GM18505 (cell line): Measurements from ENCODE around the gene ATP8A1.

Experiments
- ATAC-seq: cut with Tn5 transposase; IDR thresholded peaks from one replicate; pipeline ENCODE4 v1.9.1; 2021; ENCODE audit not compliant: unreplicated experiment
- POLR2A ChIP-seq: IDR thresholded peaks from 4 replicates; pipeline ENCODE4 v1.6.1; 2011; ENCODE audit warnings: borderline replicate concordance; ENCODE audit not compliant: insufficient read depth, insufficient read length; ENCODE audit errors: extremely low read depth

The ATP8A1 gene

DNA sequence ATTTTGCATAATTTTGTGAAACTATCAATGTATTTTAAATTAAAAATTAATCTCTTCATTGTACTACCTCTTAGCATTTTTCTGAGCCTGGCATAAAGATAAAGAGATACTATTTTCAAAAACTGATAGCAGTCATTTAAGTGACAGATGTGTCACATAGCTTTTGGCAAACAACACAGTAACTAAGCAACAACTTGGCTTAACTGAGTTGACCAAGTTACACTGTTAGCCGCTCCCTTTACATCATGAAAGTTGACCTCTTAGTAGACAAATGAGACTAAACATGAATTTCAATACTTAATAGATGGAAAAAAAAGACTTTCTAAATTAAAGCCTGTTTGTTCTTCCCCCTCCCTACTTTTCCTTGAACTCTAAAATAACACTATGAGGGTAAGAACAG is 62.0 kb downstream of the ATP8A1 start:
- no peak for ATAC-seq
- TF ChIP-seq POLR2A: no peak

DNA sequence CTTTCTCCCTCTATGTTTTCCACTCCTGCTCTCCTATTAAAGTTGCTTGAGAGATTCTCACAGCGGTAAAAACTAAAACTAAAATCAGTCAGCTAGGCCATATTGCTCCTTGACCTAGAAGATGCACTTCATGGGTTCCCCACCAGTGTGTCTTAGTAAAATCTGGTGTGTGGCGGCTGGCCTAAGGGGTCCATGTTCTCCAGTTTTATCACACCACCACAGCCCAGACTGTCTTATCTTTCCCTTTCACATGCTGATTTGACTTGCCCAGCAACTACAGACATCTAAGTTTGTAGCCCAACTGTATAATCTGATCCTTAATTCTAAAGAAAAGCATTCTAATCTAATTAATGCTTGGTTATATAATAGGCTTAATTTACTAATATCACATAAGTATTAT is 68.0 kb downstream of the ATP8A1 start:
- no peak for ATAC-seq
- TF ChIP-seq POLR2A: no peak

DNA sequence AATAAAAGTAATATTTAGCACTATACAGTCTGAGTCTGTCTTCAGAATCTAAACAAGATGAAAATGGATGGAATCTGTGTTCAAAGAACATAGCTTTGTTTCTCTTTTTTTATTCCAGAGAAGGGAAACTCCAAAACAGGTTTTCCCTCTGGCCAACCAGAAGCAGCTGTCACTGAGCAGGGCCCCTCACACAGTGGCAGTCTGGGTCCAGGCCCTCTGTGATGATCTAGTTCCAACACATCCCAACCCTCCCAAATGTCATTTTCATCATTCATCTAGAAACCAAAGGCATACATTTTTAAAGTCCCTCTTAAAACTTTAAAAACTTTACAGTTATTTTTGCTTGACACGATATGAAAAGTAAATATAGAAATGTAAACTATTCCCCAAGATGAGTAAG is 70.1 kb downstream of the ATP8A1 start:
- no peak for ATAC-seq
- TF ChIP-seq POLR2A: no peak

DNA sequence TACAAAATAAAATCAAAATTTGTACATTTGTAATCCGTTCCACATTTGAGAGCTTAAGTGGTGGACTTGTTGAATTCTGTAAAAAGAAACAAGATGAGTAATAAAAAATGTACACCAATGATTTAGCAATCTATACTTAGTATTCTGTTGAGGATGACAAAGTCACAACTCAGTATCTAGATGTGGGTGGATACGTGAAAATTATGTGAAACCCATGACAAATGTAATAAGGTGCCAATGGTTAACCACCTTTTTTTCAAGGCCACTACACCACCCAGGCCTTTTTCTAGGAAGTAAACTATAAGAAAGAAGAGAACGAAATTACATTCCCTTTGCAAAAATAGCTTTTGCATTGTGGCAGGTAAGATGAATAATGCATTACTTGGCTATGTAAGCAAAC is 77.0 kb downstream of the ATP8A1 start:
- TF ChIP-seq POLR2A: no peak
- ATAC-seq: no peak

DNA sequence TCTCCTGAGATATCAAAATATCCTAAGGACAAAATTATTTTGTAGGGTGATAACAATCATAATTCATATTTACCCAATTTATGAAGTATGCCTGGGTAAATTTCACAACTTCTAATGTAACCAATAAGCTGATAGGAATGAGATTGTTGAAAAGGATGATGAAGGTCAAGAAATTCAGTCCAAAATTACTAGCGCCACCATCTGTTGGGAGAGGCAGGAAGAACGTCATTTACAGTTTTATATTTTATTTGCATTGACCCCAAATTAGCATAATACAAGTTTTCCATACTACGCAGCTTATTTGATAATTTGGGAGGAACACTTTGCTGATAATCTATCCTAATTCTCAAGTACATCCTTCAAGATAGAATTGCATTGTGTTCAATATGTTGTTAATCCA is 78.7 kb downstream of the ATP8A1 start:
- no peak for TF ChIP-seq POLR2A
- no peak for ATAC-seq

DNA sequence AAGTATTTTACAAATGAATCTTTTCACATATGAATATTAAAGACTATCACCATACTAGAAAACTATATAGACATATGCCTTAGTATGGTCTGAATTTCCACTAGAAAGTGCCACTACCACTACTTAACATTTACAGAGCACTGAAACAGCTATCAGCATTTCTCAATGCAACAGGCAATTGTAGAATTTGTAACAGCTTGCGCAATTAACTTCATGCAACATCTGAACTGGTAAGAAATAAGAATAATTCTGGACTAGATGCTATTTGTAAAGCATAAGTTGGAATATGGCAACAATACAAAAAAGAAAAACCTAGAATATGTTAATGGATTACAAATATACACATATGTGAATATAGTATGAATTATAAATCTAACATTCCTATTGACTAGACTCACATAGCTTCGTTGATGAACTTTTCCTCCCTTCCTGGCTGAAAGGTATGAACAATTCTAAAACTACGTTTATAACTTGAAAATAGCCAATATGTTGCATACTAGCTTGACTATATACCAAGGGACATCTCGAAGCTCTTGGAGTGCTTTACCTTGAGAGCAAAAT is 82.0 kb downstream of the ATP8A1 start:
- TF ChIP-seq POLR2A: no peak
- no peak for ATAC-seq

DNA sequence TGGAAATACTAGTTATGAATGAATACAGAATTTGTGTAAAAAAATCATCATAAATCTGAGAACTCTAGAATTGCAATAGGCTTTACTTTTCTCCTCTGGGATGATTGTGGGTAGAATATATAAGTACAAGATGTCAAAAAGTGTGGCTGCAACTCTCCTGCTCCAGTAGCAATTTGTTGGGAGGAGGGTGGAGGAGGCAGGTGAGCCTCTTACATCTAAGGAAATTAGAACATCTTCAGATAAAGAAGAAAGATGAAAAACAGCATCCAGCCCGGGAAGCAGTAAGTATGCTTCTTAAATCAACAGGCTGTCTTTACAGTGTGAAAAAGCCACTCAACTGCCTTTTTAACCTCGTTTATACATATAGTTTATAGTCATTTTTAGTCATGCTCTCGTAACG is 83.7 kb downstream of the ATP8A1 start:
- TF ChIP-seq POLR2A: no peak
- ATAC-seq: no peak

DNA sequence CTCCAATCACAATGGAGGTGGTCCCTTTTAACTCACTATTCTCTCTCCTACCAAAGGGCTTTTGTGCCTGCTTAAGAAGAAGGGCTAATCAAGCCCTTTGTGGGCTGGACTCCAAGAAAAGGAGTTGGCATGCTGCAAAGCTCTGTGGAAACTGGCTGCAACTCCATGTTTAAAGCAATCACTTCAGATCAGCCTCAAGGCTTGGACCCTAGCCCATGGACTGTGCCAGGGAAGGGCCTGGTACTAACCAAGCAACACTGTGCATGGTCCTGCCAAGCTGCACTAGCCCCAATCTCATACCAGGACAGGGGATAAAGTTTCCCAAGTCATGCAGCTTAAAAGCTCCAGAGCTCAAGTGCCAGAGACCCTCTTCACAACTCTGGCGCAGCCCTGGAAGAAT is 86.7 kb downstream of the ATP8A1 start:
- no peak for TF ChIP-seq POLR2A
- no peak for ATAC-seq

DNA sequence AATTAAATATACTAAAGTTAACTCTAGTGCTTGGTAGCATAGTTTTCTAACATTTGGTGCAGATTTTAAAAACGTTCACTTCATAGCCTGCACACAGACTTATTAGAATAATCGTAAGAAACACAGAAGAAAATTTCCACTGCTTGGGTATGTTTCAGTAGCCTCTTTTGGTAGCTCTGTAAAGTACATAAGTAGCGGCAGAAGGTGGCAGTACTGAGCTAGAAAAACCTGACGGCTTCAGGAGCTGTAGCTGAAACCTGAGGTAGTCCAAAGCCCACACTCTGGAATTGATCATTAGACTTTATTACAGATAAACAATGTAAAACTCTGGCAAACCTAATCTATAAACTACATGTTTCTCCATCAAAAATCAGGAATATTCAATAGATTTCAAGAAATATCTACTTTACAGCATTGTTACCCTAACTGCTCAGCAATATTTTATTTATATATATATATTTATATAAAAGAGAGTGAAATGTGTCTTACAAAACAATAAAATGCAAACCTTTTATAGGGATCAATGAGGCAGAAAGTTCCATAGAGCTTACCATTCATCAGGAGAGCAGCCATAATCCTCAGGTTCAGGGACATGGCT is 88.2 kb downstream of the ATP8A1 start:
- peak; percentile 96 for ATAC-seq
- TF ChIP-seq POLR2A: no peak

DNA sequence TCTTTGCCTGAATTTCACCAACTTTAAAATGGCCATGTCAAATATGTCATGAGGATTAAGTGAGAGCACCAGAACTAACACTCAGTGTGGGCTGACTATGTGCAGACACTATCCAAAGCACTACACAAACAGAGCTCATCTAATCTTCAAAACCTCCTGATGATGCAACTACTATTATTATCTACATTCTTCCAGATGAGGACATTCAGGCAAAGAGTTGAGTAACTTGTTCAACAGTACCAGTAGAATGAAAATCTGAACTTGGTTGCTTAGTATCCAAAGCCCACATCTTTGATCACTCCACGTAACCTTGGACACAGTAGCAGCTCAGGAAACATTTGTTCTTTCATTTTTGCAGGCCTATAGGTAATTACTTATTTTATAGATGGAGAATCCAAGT is 90.1 kb downstream of the ATP8A1 start:
- no peak for TF ChIP-seq POLR2A
- ATAC-seq: no peak

DNA sequence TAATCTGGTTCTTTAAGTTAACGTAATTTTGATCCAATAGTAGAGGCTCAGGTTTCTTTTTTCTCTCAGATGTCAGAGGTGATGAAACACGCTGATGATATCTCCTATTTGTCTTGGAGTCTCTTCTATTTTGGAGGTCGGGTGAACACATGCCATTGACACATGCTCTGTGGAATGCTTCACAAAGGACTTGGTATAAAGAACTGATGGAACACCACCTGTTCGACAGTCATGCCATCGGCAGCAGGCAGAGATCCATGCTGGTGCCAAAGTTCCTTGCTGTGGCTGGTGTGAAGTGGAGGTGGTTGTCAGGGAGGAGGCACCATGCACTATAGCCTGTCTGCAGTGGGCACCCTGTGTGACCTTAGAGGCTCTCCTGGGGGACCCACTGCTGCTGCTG is 94.9 kb downstream of the ATP8A1 start:
- TF ChIP-seq POLR2A: no peak
- no peak for ATAC-seq

DNA sequence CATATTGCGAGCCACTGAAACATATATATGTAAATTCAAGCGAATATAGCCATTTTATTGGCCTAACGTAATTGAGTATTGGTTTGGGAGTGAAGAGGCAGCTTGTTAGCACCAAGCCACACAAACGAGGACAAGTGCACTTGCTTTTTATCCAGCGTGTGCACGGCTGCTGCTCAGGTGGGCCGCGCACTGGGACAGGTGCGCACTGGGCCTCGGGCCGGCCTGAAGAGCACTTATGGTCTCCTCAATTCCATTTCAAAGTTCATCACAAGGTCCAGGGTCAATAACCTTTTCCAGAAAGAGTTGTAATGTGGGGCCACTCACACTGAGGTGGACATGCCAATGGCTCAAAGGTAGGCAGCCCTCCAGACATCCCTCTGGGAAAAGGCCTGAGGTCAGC is 95.9 kb downstream of the ATP8A1 start:
- TF ChIP-seq POLR2A: no peak
- no peak for ATAC-seq

DNA sequence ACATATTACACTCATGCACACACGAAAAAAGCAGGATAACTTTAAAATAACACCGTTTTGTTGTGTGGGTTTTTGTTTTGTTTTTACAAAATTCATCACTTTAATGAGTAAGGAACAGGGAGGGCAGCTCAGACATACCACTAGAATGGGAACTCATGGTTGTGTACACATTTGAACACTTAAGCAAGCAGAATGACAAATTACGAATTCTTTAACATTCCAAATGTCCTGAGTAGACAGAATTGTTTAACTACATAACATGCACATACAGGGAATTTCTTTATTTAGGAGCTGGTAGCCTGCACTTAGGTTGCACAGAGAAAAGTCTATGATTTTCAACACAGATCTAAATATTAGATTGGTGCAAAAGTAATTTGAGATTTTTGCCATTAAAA is 96.4 kb downstream of the ATP8A1 start:
- no peak for TF ChIP-seq POLR2A
- ATAC-seq: no peak

DNA sequence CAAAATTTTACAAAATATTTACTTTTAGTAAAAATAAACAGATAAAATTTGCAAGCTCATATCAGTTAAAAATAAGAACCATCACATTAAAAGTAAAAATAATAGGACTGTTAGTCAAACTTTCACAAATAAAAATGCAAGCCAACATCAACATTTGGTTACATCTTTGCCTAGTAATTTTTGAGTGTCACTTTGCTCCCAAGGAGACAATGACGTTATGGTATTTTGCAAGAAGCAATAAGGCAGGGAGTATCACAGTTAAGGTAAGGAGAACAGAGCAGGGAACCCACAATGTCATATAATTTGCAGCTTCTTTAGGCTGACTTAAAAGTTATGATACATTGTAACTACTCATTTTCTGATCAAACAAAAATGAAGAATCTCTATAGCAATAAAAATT is 98.7 kb downstream of the ATP8A1 start:
- ATAC-seq: no peak
- TF ChIP-seq POLR2A: no peak

DNA sequence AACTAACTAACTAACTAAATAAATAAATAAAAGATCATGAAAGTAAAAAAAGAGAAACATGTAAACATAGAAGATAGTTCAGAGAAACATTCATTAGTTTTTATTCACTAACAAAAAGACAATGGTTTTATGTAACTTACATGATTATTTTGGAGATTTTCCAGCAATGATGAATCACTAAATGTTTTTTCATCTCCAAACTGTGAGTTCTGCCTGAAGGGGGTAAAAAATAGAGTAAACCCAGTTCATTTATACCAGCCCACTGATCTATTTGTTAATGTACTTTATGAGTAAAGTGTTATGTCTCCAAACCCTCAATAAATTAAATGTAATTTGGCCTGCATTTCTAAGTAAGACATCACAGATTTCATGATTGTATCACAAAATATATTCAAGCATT is 101.1 kb downstream of the ATP8A1 start:
- TF ChIP-seq POLR2A: no peak
- no peak for ATAC-seq

DNA sequence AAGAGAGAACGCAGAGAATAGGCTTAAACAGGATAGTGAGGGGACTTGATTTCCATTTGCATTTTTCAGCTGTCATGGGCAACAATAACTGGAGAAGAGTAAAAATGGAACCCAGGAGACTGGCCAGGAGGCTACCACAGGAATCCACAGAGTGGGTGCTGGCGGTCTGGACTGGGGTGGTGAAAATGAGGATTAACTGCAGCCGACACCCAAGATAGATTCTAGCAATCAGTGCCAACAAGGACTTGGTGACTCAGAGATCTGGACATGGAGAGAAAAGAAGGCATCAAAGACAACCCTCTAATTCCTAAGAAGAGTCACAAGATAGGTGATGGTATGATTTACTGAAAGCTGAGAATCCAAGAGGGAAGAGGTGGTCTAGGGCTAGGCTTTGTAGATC is 102.8 kb downstream of the ATP8A1 start:
- no peak for TF ChIP-seq POLR2A
- ATAC-seq: no peak

DNA sequence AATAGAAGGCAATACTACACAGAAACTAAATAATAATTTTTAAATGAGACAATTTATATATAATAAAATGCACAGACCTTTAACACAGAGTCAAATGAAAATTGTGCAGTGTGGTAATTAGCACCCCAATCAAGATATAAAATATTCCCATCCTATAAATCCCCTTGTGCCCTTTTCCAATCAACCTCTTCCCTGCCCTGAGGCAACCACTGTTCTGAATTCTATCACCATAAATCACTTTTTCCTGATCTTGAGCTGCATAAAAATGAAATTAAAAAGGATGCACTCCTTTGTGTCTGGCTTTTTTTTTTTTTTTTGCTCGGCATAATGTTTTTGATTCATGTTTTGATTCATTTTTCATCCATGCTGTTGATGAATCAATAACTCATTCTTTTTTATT is 107.0 kb downstream of the ATP8A1 start:
- no peak for ATAC-seq

More for the DNA sequence above, 107.0 kb downstream of the ATP8A1 start:
- no peak for TF ChIP-seq POLR2A
